Erythroblast (primary cell): ENCODE results near the gene PSME1.
A peak's percentile ranks its signal among the peaks of the same experiment; 100 is the strongest.

ENCODE experiments used
- DNase-seq, 2 experiments: peaks; one replicate each; lab custom pipeline; 2025; lab: John Stamatoyannopoulos, UW
- GATA1 ChIP-seq: IDR thresholded peaks from 2 replicates; pipeline ENCODE4 v1.6.1; 2011; ENCODE audit warnings: low read depth, mild to moderate bottlenecking, control low read depth, low read length, moderate library complexity
- POLR2A ChIP-seq: IDR thresholded peaks from 2 replicates; pipeline ENCODE4 v1.6.1; 2011; ENCODE audit warnings: mild to moderate bottlenecking, low read length

The PSME1 gene

GRCh38 chr14:24171422-24172260, 35.6 kb downstream of the PSME1 start, which contains the start of gene REC8:
TSS of gene REC8 (plus strand) at chr14:24172080. CDS start at chr14:24172553, 473 bp downstream.
- TF ChIP-seq GATA1 (no peak), POLR2A (peak; percentile 27)
- DNase-seq, result peak; percentile 62 to 82

- no peak for TF ChIP-seq POLR2A
- TF ChIP-seq GATA1, result no peak
- no peak for DNase-seq
Measured at GRCh38 chr14:24172261-24172860, 36.4 kb downstream of the PSME1 start.

DNA sequence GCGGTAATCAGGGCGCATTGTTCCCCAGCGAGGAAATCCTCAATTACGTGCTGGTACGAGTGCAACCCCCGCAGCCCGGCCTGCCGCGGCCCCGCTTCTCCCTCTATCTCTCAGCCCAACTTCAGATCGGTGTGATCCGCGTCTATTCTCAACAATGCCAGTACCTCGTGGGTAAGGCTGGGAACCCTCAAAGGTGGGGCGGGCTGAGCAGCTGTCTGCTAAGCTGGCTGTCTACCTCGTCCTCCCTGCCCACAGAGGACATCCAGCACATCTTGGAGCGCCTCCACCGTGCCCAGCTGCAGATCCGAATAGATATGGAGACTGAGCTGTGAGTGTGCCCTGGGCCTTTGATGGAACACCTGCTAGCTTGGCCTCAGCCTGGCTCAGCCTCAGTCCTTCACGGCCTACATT, 36.9 kb downstream of the PSME1 start:
- TF ChIP-seq GATA1 (no peak), POLR2A (no peak)
- DNase-seq, result no peak

GRCh38 chr14:24176599-24176998, 40.6 kb downstream of the PSME1 start:
- TF ChIP-seq POLR2A, result no peak
- no peak for TF ChIP-seq GATA1
- DNase-seq, result no peak

GRCh38 chr14:24177041-24177825, 41.2 kb downstream of the PSME1 start:
- TF ChIP-seq POLR2A (no peak), GATA1 (no peak)

DNA sequence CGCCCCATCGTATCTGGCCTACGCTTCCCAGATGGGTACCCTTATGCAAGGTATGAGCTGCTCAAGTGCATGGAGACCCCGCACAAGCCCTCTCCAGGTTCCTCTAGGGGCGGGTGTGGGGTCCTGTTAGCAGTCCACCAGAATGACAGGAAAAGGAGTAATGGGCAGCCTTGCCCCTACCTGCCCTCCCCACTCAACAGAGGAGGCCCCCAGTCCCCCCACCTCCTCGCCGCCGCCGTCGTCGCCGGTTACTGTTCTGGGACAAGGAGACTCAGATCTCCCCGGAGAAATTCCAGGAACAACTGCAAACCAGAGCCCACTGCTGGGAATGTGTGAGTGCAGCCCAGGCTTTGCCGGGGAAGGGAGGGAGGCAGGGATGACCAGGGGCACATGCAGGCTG, 41.9 kb downstream of the PSME1 start:
- DNase-seq, result no peak
- TF ChIP-seq GATA1, result no peak
- no peak for TF ChIP-seq POLR2A

More at GRCh38 chr14:24177041-24177825, 41.2 kb downstream of the PSME1 start:
- no peak for DNase-seq

GRCh38 chr14:24178399-24179178, 42.6 kb downstream of the PSME1 start:
- TF ChIP-seq POLR2A (no peak), GATA1 (no peak)
- DNase-seq, result no peak

GRCh38 chr14:24179294-24179960, 43.4 kb downstream of the PSME1 start:
- no peak for TF ChIP-seq POLR2A
- TF ChIP-seq GATA1, result no peak
- no peak for DNase-seq

GRCh38 chr14:24179961-24180796, 44.2 kb downstream of the PSME1 start:
- TF ChIP-seq GATA1, result no peak
- no peak for DNase-seq

GRCh38 chr14:24181371-24182077, 45.5 kb downstream of the PSME1 start:
- DNase-seq, result no peak
- TF ChIP-seq POLR2A, result no peak
- no peak for TF ChIP-seq GATA1

- no peak for DNase-seq
- TF ChIP-seq GATA1, result no peak
Measured at GRCh38 chr14:24182110-24182882, 46.3 kb downstream of the PSME1 start.
